ENCODE data around the gene APBB2. TPM values are rescaled to one million over a fixed set of nuclear protein-coding genes. Genes with fewer than 3 reads are reported as not detected.

Gene APBB2
- polyA plus RNA-seq, 3 donors, result 0.15 to 0.33 TPM; not detected in 1

- TF ChIP-seq CTCF (IDR thresholded peaks at IDR 0.05), result no peak
- no peak overlapping the region for H3K4me2 ChIP-seq (replicated peaks; ENCODE audit: extremely low read depth, low read length, poor library complexity, severe bottlenecking)
- H3K27me3 ChIP-seq (ENCODE audit: control insufficient read depth in 2 of 2, insufficient read depth in 2 of 2, low read length in 2 of 2), result no peaks in the 10 kb centered on the region
- H3K9me3 Mint-ChIP-seq, result peaks cover 5 to 12% (median 9%) of the 10 kb centered on the region in 7 donors
- intact Hi-C loops (cut with micrococcal nuclease), result no loop called here
- no peaks in the 10 kb centered on the region for H3K79me2 ChIP-seq (ENCODE audit: insufficient read depth, low read length)
- H3K4me3 ChIP-seq (replicated peaks in 1 of 3; ENCODE audit: low read depth in 2 of 3, low read length in 3 of 3), result no peak overlapping the region
- WGBS (ENCODE audit: insufficient coverage), result 100% methylated on average over 3 of the region's 5 CpGs
- H3K9me3 ChIP-seq (replicated peaks in 1 of 2; ENCODE audit: control insufficient read depth in 1 of 2, insufficient read depth in 1 of 2, low read length in 2 of 2), result peaks cover 0 to 4% of the 10 kb centered on the region in 2 donors
- H3K27me3 Mint-ChIP-seq (ENCODE audit: low read depth in 3 of 3), result peaks cover 0 to 5% (median 2%) of the 10 kb centered on the region in 3 donors
- peaks cover 4% of the 10 kb centered on the region for H3K4me1 Mint-ChIP-seq
- H3K9ac ChIP-seq (ENCODE audit: insufficient read depth, low read length, poor library complexity, severe bottlenecking), result no peak overlapping the region
- no peak overlapping the region for H3K27ac ChIP-seq (ENCODE audit: low read depth in 1 of 2, low read length in 2 of 2)
- H4K20me1 ChIP-seq (ENCODE audit: insufficient read depth, low read length), result no peaks in the 10 kb centered on the region
- no peaks in the 10 kb centered on the region for H3K4me1 ChIP-seq (ENCODE audit: control insufficient read depth in 1 of 2, insufficient read depth in 2 of 2, low read length in 2 of 2)
- H3K4me3 Mint-ChIP-seq, result no peak overlapping the region
- no peaks in the 10 kb centered on the region for H3K36me3 ChIP-seq (replicated peaks in 1 of 2; ENCODE audit: control insufficient read depth in 1 of 2, insufficient read depth in 2 of 2, low read length in 2 of 2)
- no peak for DNase-seq
- peaks cover 0 to 3% of the 10 kb centered on the region in 2 donors for H3K36me3 Mint-ChIP-seq
- no peak overlapping the region for H2AFZ ChIP-seq (ENCODE audit: insufficient read depth, low read depth, low read length, poor library complexity, severe bottlenecking)
- H3K27ac Mint-ChIP-seq, result no peak overlapping the region
These were observed 162.1 kb downstream of the APBB2 start for GRCh38 chr4:41052287-41052686.

GRCh38 chr4:41050880-41051775, 163.2 kb downstream of the APBB2 start:
- Histone ChIP-seq H3K9ac (ENCODE audit: insufficient read depth, low read length, poor library complexity, severe bottlenecking) (no peak overlapping the region), H3K27me3 (ENCODE audit: control insufficient read depth in 2 of 2, insufficient read depth in 2 of 2, low read length in 2 of 2) (no peaks in the 10 kb centered on the region), H2AFZ (ENCODE audit: insufficient read depth, low read depth, low read length, poor library complexity, severe bottlenecking) (no peak overlapping the region), H3K4me2 (replicated peaks; ENCODE audit: extremely low read depth, low read length, poor library complexity, severe bottlenecking) (no peak overlapping the region), H3K4me3 (replicated peaks in 1 of 3; ENCODE audit: low read depth in 2 of 3, low read length in 3 of 3) (no peak overlapping the region), H3K27ac (ENCODE audit: low read depth in 1 of 2, low read length in 2 of 2) (no peak overlapping the region), H3K4me1 (ENCODE audit: control insufficient read depth in 1 of 2, insufficient read depth in 2 of 2, low read length in 2 of 2) (no peaks in the 10 kb centered on the region), H3K79me2 (ENCODE audit: insufficient read depth, low read length) (no peaks in the 10 kb centered on the region), H3K36me3 (replicated peaks in 1 of 2; ENCODE audit: control insufficient read depth in 1 of 2, insufficient read depth in 2 of 2, low read length in 2 of 2) (no peaks in the 10 kb centered on the region), H4K20me1 (ENCODE audit: insufficient read depth, low read length) (no peaks in the 10 kb centered on the region), H3K9me3 (replicated peaks in 1 of 2; ENCODE audit: control insufficient read depth in 1 of 2, insufficient read depth in 1 of 2, low read length in 2 of 2) (peaks cover 0 to 6% of the 10 kb centered on the region in 2 donors)
- Mint-ChIP-seq H3K4me3 (no peak overlapping the region), H3K9me3 (peaks cover 2 to 12% (median 10%) of the 10 kb centered on the region in 7 donors), H3K36me3 (peaks cover 0 to under 1% of the 10 kb centered on the region in 2 donors), H3K4me1 (peaks cover 4% of the 10 kb centered on the region), H3K27me3 (ENCODE audit: low read depth in 3 of 3) (peaks cover 0 to 2% (median 2%) of the 10 kb centered on the region in 3 donors), H3K27ac (no peak overlapping the region)
- intact Hi-C loops (cut with micrococcal nuclease), result no loop called here
- DNase-seq, result no peak
- 91% methylated on average over 11 of the region's 11 CpGs for WGBS (ENCODE audit: insufficient coverage)
- no peak for TF ChIP-seq CTCF (IDR thresholded peaks at IDR 0.05)
